HepG2 (cell line): Measurements from ENCODE around the gene LRIT1. TPM values are rescaled to one million over a fixed set of nuclear protein-coding genes. Genes with fewer than 3 reads are reported as not detected.
A peak's percentile ranks its signal among the peaks of the same experiment; 100 is the strongest.

Source experiments
- ATAC-seq: fragments of 200-7000 bp; cut with Tn5 transposase; 3 replicates; pipeline ENCODE4 v1.9.1; 2020; ENCODE audit warnings: mild to moderate bottlenecking, moderate library complexity
- BruUV-seq: library from RNA; stranded (reverse); fragments of 400-500 nt; replicated peaks from 2 replicates; lab custom pipeline; 2021; lab: Mats Ljungman, UMichigan
- CTCF ChIA-PET: fragments of 300-600 bp; formaldehyde crosslinking; extraction: SDS; loops from one replicate; lab custom pipeline; 2021; ENCODE audit warnings: low total read pairs, inconsistent platforms, low intra/inter-chr PET ratio; lab: Yijun Ruan, JAX
- POLR2A ChIA-PET: fragments of 350-600 bp; sonication (Branson Sonifier 250); formaldehyde crosslinking; loops from one replicate; lab custom pipeline; 2020; ENCODE audit warnings: antibody characterized with exemption, inconsistent platforms; lab: Yijun Ruan, JAX
- DNase-seq: peaks from one replicate; pipeline ENCODE4 v3.0.0-alpha.2; 2015; ENCODE audit warnings: low spot score
- FAIRE-seq: peaks from 3 replicates; lab custom pipeline; 2011; peaks lifted over from hg19 to GRCh38; lab: Jason Lieb, UNC
- H2AFZ ChIP-seq: one replicate; pipeline ENCODE4 v1.6.1; 2011; ENCODE audit warnings: low read length, inconsistent platforms
- H3K27ac ChIP-seq: fragments of 300-600 bp; 3 replicates; pipeline ENCODE4 v1.8.0; 2011; ENCODE audit warnings: mixed run types, mild to moderate bottlenecking, mixed read lengths, low read length, inconsistent platforms; ENCODE audit not compliant: insufficient read depth; ENCODE audit errors: extremely low read length
- H3K27me3 ChIP-seq, 2 experiments: fragments of 200-600 bp in 1 of 2; 2 replicates in 1 of 2; 3 replicates in 1 of 2; pipeline versions ENCODE4 v1.6.0 to v1.8.0; 2011; ENCODE audit warnings: low read length in 2 of 2, mild to moderate bottlenecking in 2 of 2, moderate library complexity in 2 of 2, inconsistent platforms in 1 of 2; ENCODE audit not compliant: insufficient read depth in 2 of 2, control insufficient read depth in 1 of 2
- H3K36me3 ChIP-seq, 2 experiments: fragments of 200-600 bp in 1 of 2; replicated peaks in 1 of 2; 2 replicates in 1 of 2; 3 replicates in 1 of 2; pipeline versions ENCODE4 v1.5.1 to v1.8.0; 2011; ENCODE audit warnings: low read length in 2 of 2, inconsistent platforms in 1 of 2; ENCODE audit not compliant: insufficient read depth in 2 of 2, control insufficient read depth in 1 of 2
- H3K4me1 ChIP-seq: 2 replicates; pipeline ENCODE4 v1.5.1; 2012; ENCODE audit warnings: low read length, inconsistent platforms; ENCODE audit not compliant: insufficient read depth
- H3K4me2 ChIP-seq: 2 replicates; pipeline ENCODE4 v1.6.0; 2011; ENCODE audit warnings: low read depth, low read length, inconsistent platforms
- H3K4me3 ChIP-seq, 3 experiments: fragments of 200-600 bp in 1 of 3; sonication (generic), shearing (Covaris generic) in 1 of 3; replicated peaks in 1 of 3; 2 replicates each; pipeline ENCODE4 v1.5.1; 2011 to 2016; ENCODE audit warnings: low read length in 3 of 3, inconsistent platforms in 2 of 3, low read depth in 2 of 3, mild to moderate bottlenecking in 2 of 3, control low read depth in 1 of 3, mixed read lengths in 1 of 3; ENCODE audit not compliant: insufficient read depth in 1 of 3
- H3K79me2 ChIP-seq: one replicate; pipeline ENCODE4 v1.6.1; 2011; ENCODE audit warnings: low read length, inconsistent platforms; ENCODE audit not compliant: insufficient read depth
- H3K9ac ChIP-seq: 2 replicates; pipeline ENCODE4 v1.6.0; 2011; ENCODE audit warnings: mild to moderate bottlenecking, low read depth, low read length, inconsistent platforms; ENCODE audit not compliant: insufficient read depth
- H3K9me3 ChIP-seq: 2 replicates; pipeline ENCODE4 v1.5.1; 2012; ENCODE audit warnings: mild to moderate bottlenecking, low read length
- H4K20me1 ChIP-seq: 2 replicates; pipeline ENCODE4 v1.6.0; 2011; ENCODE audit warnings: inconsistent platforms, mild to moderate bottlenecking, low read length, moderate library complexity; ENCODE audit not compliant: insufficient read depth
- CTCF ChIP-seq: sonication (generic); formaldehyde crosslinking; IDR thresholded peaks from 2 replicates; pipeline ENCODE4 v1.5.0; 2020; ENCODE audit warnings: mild to moderate bottlenecking, missing genetic modification reagents, moderate library complexity
- PBX3 ChIP-seq: sonication (generic); formaldehyde crosslinking; IDR thresholded peaks from 2 replicates; pipeline ENCODE4 v1.8.1; 2023; ENCODE audit warnings: missing genetic modification reagents, inconsistent platforms, borderline replicate concordance
- SMYD3 ChIP-seq: sonication (generic); formaldehyde crosslinking; IDR thresholded peaks from 2 replicates; pipeline ENCODE4 v1.8.1; 2023; ENCODE audit warnings: mild to moderate bottlenecking, missing genetic modification reagents
- WGBS: methylation state at CpG from one replicate; pipeline ENCODE4 v1.1.6; 2017; ENCODE audit warnings: low lambda C conversion rate; 5-methylcytosine and 5-hydroxymethylcytosine counted together
- in situ Hi-C: cut with HindIII; loops from 2 replicates; pipeline ENCODE4 v1.10.0; 2017; ENCODE audit warnings: low pct_unique_long_range_greater_than_20kb; ENCODE audit not compliant: extremely low pct_ligation_motif_present
- intact Hi-C: fragments of 100-400 bp; cut with micrococcal nuclease; formaldehyde crosslinking; loops from one replicate; pipeline ENCODE4 v1.10.0; 2022; ENCODE audit not compliant: unreplicated experiment
- polyA plus RNA-seq, 8 experiments: library from polyadenylated mRNA; depleted of rRNA in 3 of 8; stranded (reverse) in 7 of 8; unstranded in 1 of 8; fragments of >200 nt; fragmentation: Illumina TruSeq in 4 of 8; extraction: Trizol in 4 of 8; gene quantifications; 2 replicates each; pipeline versions ENCODE4 v1.2.1 to v1.2.3, GENCODE V29; 2011 to 2016; ENCODE audit warnings: low read depth in 4 of 8, missing spikeins in 1 of 8, mixed read lengths in 1 of 8; ENCODE audit not compliant: insufficient read depth in 1 of 8
- total RNA-seq, 5 experiments: library from RNA; depleted of rRNA; stranded (reverse); fragments of >200 nt; fragmentation: Illumina TruSeq; extraction: Trizol; gene quantifications; 2 replicates each; pipeline ENCODE4 v1.2.3, GENCODE V29; 2016; ENCODE audit warnings: low read depth in 1 of 5

Gene LRIT1
- total and polyA plus RNA-seq, 2 of the 13 experiments (the other 11 are each of a cell fraction or from before 2014, with no cell fraction given), result not detected

- no peak for TF ChIP-seq PBX3 (CRISPR knock-in tag)
These were observed 13.5 kb upstream of the LRIT1 start (continued) for GRCh38 chr10:84254552-84255478.

DNA sequence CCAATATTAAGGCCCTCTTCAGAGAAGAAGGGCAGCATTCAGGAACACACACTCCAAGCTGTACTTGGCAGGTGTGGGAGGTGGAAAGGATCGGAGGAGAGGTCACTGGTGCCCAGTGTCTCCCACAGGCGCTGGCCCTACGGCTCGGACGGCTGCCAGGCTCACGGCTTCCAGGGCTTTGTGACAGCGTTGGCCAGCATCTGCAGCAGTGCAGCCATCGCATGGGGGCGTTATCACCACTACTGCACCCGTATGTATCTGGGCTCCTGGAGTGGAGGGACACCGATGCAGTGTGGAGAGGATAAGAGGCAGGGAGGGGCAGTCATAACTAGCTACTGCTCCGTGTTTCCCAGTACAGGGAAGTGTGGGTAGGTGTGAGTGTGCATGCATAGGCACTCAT is 7.4 kb upstream of the LRIT1 start:
- intact Hi-C loops, result no loop called here
- H3K27me3 ChIP-seq, result peaks cover 0 to 4% of the 10 kb centered on the region in 2 experiments; a peak in 1 of 5 replicates
- CTCF ChIA-PET, result no interaction called here

More for the DNA sequence above, 7.4 kb upstream of the LRIT1 start:
- H4K20me1 ChIP-seq, result no peaks in the 10 kb centered on the region
- in situ Hi-C loops, result no loop called here
- no TSS peak for BruUV-seq
- WGBS, result 26% methylated on average over 12 of the region's 12 CpGs
- no peak for TF ChIP-seq SMYD3 (CRISPR knock-in tag)
- peak; percentile 18; the same call in 1 of the 2 replicates for TF ChIP-seq CTCF (CRISPR knock-in tag)
- TF ChIP-seq, all 625 proteins: peak for 1
- POLR2A ChIA-PET, result no interaction called here
- H3K4me1 ChIP-seq, result peaks cover 20% of the 10 kb centered on the region
- no peak overlapping the region for H3K27ac ChIP-seq
- H3K36me3 ChIP-seq, result no peaks in the 10 kb centered on the region
- H3K4me3 ChIP-seq, result no peak overlapping the region
- H3K9ac ChIP-seq, result no peak overlapping the region
- ATAC-seq (peak; percentile 16; the same call in 1 of the 3 replicates), FAIRE-seq (no peak), DNase-seq (no peak)
- no peaks in the 10 kb centered on the region for H3K9me3 ChIP-seq
- H3K79me2 ChIP-seq, result no peaks in the 10 kb centered on the region
- no peak overlapping the region for H2AFZ ChIP-seq
- H3K4me2 ChIP-seq, result no peak overlapping the region
